GM18520 (cell line): ENCODE measurements around the gene CEP83.

Experiments
- ATAC-seq: cut with Tn5 transposase; IDR thresholded peaks from one replicate; pipeline ENCODE4 v1.9.1; 2021; ENCODE audit not compliant: unreplicated experiment

Gene CEP83

GRCh38 chr12:94308612-94309011 is 151.1 kb downstream of the CEP83 start:
- no peak for ATAC-seq

- ATAC-seq = peak; percentile 31
Observed at GRCh38 chr12:94305130-94305957, 154.3 kb downstream of the CEP83 start.

- no peak for ATAC-seq
Observed at GRCh38 chr12:94304566-94305061, 155.1 kb downstream of the CEP83 start.

GRCh38 chr12:94304012-94304411 is 155.7 kb downstream of the CEP83 start:
- ATAC-seq = no peak

- no peak for ATAC-seq
Observed at GRCh38 chr12:94299846-94300245, 159.8 kb downstream of the CEP83 start.

GRCh38 chr12:94297876-94298505 is 161.7 kb downstream of the CEP83 start:
- ATAC-seq = no peak

- ATAC-seq = no peak
Observed at GRCh38 chr12:94297096-94297699, 162.5 kb downstream of the CEP83 start.

GRCh38 chr12:94290353-94290752 is 169.3 kb downstream of the CEP83 start:
- ATAC-seq = no peak

- ATAC-seq = no peak
Observed at GRCh38 chr12:94289461-94290312, 170.0 kb downstream of the CEP83 start.

- ATAC-seq = no peak
Observed at GRCh38 chr12:94287245-94287628, 172.4 kb downstream of the CEP83 start.

GRCh38 chr12:94286583-94287244 is 173.0 kb downstream of the CEP83 start:
- ATAC-seq = no peak

GRCh38 chr12:94285943-94286582 is 173.6 kb downstream of the CEP83 start:
- ATAC-seq = no peak

- ATAC-seq = no peak
Observed at GRCh38 chr12:94284859-94285258, 174.8 kb downstream of the CEP83 start.

- no peak for ATAC-seq
Observed at GRCh38 chr12:94284046-94284445, 175.6 kb downstream of the CEP83 start.

- no peak for ATAC-seq
Observed at GRCh38 chr12:94282675-94283074, 177.0 kb downstream of the CEP83 start.

GRCh38 chr12:94280063-94280462 is 179.6 kb downstream of the CEP83 start:
- ATAC-seq = no peak

GRCh38 chr12:94277426-94278000 is 182.2 kb downstream of the CEP83 start:
- ATAC-seq = no peak

- no peak for ATAC-seq
Observed at GRCh38 chr12:94276725-94277124, 182.9 kb downstream of the CEP83 start.

GRCh38 chr12:94273272-94273671 is 186.4 kb downstream of the CEP83 start:
- no peak for ATAC-seq

- ATAC-seq = no peak
Observed at GRCh38 chr12:94272280-94272679, 187.4 kb downstream of the CEP83 start.
